COR-L47 (cell line): ENCODE measurements around the gene XAGE1B.
"Not testable (repeated sequence)": the region's sequence is repeated elsewhere in the genome, so short reads cannot be mapped to it uniquely, and the experiment has no call there.

Experiments
- DNase-seq: peaks from one replicate; lab custom pipeline; 2025; lab: John Stamatoyannopoulos, UW

XAGE1B gene

GRCh38 chrX:52516987-52517325 is at the start of gene XAGE1B:
Gene XAGE1B (minus strand): TSS chrX:52517063. CDS start chrX:52515527, 1,536 bp downstream.
- DNase-seq, result not testable (repeated sequence)

- no peak for DNase-seq
Observed at GRCh38 chrX:52563105-52563504, 46.2 kb upstream of the XAGE1B start.

- no peak for DNase-seq
Observed at GRCh38 chrX:52558140-52558539, 41.3 kb upstream of the XAGE1B start.

- no peak for DNase-seq
Observed at GRCh38 chrX:52556741-52557140, 39.9 kb upstream of the XAGE1B start.

- no peak for DNase-seq
Observed at GRCh38 chrX:52553995-52554642, 37.3 kb upstream of the XAGE1B start.

- DNase-seq, result not testable (repeated sequence)
Observed at GRCh38 chrX:52548769-52549168, 31.9 kb upstream of the XAGE1B start.

- DNase-seq, result no peak
Observed at GRCh38 chrX:52544147-52544840, 27.4 kb upstream of the XAGE1B start.

- DNase-seq, result no peak
Observed at GRCh38 chrX:52542311-52542710, 25.4 kb upstream of the XAGE1B start.

GRCh38 chrX:52541051-52541450 is 24.2 kb upstream of the XAGE1B start:
- not testable (repeated sequence) for DNase-seq

- not testable (repeated sequence) for DNase-seq
Observed at GRCh38 chrX:52516110-52516986, 515 bp downstream of the XAGE1B start.

- DNase-seq, result not testable (repeated sequence)
Observed at GRCh38 chrX:52511126-52511525, 5.7 kb downstream of the XAGE1B start.

- no peak for DNase-seq
Observed at GRCh38 chrX:52509916-52510315, 6.9 kb downstream of the XAGE1B start.

- DNase-seq, result no peak
Observed at GRCh38 chrX:52507331-52507730, 9.5 kb downstream of the XAGE1B start.

- DNase-seq, result no peak
Observed at GRCh38 chrX:52504551-52504950, 12.3 kb downstream of the XAGE1B start.

- DNase-seq, result not testable (repeated sequence)
Observed at GRCh38 chrX:52501362-52501761, 15.5 kb downstream of the XAGE1B start.

GRCh38 chrX:52496419-52496772 is 20.5 kb downstream of the XAGE1B start:
- DNase-seq, result not testable (repeated sequence)

GRCh38 chrX:52495545-52496418 is 21.1 kb downstream of the XAGE1B start, which contains the start of gene XAGE1A:
Gene XAGE1A (plus strand): TSS chrX:52495808. CDS start chrX:52497362, 1,554 bp downstream.
- DNase-seq, result not testable (repeated sequence)

- not testable (repeated sequence) for DNase-seq
Observed at GRCh38 chrX:52471301-52471700, 45.6 kb downstream of the XAGE1B start.
